ENCODE results near the gene KRTAP5-2. TPM values are rescaled to one million over a fixed set of nuclear protein-coding genes. Genes with fewer than 3 reads are reported as not detected.
A peak's percentile ranks its signal among the peaks of the same experiment; 100 is the strongest.

The KRTAP5-2 gene
- total RNA-seq, 1 donor from 2014 or later = not detected

DNA sequence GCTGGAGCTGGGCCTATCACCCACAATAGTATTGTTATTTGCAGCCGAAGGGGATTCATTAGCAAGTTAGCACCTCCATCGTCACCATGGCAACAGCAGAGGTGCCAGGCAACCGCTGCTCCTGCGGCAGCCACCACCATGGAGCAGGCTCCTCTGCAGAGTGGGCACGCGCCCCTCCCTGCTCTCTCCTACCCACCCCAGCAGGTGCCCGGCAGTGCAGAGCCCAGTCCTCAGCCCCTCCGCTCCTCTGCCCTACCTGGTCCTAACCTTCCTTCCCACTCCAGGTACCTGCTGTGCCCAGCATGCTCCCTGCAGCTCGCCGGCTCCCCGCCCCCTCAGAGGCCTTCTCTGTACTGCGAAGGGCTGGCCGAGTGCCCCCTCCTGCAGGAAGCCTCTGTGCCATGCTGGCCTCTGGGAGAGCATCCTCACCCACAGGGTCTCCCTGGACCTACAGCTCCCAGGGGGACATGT lies 29.6 kb downstream of the KRTAP5-2 start:
- no peak for DNase-seq (ENCODE audit: low spot score)

DNA sequence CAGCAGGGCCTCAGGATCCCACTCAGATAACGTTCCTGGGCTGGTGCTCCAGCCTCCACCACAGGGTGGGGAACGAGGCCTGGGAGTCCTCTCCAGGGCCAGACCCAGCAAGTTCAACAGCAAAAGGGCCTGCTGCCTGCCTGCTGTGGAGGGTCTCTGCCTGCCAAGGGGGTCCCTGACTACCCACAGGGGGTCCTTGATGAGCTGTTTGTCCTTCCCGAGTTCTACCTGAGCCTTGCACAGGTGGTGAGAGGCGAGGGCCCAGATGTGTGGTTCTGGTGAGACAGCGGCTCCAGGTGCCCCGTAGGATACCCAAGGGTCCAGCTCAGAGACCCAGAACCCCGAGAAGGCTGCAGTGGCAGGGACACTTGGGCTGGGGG lies 30.4 kb downstream of the KRTAP5-2 start:
- no peak for DNase-seq (ENCODE audit: low spot score)

DNA sequence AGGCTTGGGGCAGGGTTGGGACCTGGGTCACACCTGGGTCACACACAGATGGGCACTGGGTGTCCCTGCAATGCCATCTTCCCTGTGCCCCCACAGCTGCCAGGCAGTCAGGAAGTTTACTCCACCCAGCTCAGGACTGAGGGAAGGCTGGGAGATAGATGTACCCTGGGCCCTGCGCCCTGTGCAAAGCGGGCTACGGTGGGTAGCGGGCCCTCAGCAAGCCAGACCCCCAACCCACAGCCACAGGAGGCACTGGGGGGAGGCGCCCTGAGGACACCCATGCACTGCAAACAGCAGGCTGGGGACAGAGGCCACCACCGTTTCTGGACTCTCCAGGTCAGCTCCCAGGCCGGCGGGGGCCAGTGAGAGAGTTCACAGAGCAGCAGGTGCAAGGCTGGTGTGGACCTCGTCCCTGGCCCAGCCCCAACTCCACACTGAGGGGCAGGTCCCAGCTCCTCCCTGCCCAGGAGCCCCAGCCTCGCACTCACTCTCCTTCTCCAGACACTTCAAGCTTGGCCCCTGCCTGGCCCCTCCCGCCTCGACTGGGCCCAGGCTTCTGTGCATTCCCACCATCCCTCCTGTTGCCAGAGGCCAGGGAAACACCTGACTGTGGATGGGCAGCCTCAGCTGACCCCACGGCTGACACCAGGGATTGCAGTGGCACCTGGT lies 30.9 kb downstream of the KRTAP5-2 start:
- DNase-seq (ENCODE audit: low spot score) = no peak

DNA sequence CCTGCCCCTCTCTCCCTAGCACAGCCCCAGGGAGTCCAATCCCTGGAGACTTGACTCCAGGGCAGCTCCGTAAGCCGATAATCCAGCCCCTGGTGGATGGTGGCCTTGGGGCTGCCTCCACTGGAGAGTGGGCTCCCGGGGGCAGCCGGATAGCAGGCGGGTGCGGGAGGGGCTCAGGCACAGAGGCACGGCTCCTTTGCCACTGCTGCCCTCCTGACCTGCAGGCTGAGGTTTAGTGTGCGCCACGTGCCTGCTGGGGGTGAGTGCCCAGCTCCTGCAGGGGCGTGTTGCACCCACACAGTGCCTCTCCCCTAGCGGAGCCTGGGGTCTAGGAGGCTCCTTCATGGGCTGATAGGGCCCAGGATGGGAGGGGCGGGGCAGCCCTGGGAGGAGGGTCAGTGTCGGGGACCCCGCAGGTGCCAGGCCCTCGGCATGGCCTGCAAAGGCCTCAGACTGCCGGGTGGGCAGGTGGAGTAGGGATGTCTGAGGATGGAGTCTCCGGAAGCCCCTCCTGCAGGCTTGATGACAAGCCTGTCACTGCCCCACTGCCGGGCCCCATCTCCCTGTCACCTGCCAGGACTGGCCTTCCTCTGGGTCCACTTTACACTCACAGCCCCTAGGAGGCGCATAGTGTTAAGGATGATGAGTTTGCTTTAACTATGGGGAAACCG lies 31.6 kb downstream of the KRTAP5-2 start:
- no peak for DNase-seq (ENCODE audit: low spot score)

DNA sequence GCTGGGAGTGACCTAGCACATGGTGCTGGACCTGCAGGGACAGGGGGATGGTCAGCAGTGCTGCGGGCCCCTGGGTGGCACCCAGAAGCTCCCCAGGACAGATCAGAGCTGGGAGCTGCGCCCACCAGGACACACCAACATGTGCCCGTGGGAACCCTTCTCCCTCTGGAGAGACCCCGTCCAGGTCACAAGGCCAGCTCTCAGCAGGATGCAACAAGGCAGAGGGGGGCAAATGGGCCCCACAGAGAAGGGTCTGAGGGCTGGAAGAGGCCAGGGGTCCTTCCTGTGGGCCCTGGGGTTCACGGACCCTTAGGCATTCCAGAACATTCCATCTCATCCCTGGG lies 32.2 kb downstream of the KRTAP5-2 start:
- DNase-seq (ENCODE audit: low spot score) = no peak

GRCh38 chr11:1565173-1565903 lies 32.8 kb downstream of the KRTAP5-2 start:
- no peak for DNase-seq (ENCODE audit: low spot score)

- peak; percentile 88 for DNase-seq (ENCODE audit: low spot score)
These were observed 33.4 kb downstream of the KRTAP5-2 start for GRCh38 chr11:1564535-1565172.

DNA sequence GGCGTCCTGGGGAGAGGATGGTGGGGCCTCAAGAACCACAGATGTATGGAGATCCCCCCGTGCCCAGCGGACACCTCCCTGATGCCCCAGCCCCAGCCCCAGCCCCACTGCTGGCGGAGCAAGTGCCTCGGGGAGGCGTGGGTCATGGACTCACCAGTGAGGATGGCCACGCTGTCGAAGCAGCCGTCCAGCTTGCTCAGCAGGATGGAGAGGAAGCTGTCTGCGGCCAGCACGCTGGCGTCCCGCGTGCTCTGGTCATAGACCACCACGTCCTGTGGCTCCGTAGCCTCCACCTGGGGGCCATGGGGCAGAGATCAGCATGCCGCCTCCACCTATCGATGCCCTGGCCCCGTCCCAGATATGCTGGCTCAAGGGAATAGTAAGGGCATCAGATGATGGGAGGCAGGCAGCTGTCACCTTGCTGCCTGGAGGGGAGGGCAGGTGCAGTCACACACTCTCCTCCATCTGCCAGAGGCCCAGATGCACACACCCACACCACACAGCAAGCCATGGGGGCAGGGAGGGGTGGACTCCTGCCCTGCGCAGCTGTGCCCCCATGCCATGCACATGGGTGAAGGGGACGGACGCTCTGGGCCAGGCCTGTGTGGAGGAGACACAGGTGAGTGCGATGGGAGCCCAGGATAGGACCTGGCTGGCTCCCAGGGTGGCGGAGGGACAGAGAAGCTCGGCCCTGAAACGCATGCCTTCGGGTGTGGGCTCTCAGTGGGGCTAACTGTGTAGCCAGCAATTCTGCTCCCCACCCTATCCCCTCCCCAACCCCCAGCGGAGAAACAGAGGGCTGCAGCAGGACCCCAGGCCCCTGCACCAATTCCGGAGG lies 34.2 kb downstream of the KRTAP5-2 start:
- DNase-seq (ENCODE audit: low spot score) = no peak

DNA sequence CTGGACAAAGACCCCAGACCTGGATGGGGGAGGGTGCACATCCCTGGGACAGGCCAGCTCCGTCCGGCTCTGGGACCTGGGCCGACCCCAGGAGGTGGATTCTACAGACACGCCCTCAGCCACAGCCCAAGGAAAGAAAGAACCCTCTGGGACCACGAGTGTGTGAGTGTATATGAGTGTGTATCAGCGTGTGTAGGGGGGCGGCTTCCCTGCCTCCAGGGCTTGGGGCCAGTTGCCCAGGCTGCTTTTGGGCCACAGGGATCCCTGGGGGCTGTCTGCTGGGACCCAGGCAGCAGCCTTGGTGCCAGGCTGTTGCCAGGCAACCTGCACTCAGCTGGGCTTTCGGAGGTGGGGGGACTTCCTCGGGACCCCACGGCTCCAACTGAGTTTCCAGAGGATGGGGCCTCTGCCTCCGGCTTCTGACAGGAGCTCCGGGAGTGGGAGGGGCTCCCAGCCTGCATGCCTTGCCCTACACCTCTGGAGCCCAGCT lies 34.9 kb downstream of the KRTAP5-2 start:
- no peak for DNase-seq (ENCODE audit: low spot score)

DNA sequence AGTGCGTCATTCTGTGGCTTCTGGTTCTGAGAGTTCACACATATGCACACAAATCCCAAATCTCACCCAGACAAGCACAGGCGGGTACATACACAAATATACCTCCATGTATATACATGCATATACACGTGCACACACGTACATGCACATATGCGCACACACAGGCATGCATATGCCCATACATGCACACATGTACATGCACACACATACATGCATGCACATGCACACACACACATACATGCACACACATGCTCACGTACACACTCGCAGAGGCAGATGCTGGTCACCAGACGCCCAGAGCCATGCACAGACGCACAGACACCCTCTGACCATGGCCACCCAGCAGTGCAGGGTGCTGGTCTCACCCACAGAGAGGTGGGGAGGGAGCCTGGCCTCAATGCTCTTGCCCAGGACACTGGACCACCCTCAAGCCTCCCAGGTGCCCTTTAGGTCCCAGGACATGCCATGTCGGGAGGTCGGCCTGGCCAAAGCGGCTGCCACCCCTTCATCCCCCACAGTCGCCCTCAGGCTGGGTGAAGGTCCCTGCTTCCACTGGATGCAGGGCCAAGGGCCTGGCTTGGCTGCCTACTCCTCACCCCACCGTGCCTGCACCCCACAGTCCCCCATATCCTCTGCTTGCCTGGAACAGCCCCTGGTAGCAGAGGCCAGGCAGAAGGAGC lies 35.5 kb downstream of the KRTAP5-2 start:
- DNase-seq (ENCODE audit: low spot score) = no peak

DNA sequence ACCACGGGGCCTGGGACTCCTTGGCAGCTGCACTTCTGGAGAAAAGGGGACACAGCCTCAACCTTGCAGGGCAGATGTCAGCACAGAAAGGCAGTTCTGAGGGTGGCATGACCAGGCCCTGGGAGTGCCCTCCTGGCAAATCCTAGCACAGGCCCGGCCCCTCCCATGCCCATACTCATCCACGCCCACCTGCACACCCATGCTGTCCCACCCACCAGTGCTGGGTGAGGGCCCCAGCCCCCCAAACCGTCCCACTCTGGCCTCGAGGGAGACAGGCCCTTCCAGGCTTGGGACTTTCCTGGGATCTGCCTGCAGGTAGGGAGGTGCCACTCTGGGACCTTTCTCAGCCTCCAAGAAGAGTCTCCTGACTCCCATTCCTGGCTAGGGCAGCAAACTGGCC lies 36.1 kb downstream of the KRTAP5-2 start:
- DNase-seq (ENCODE audit: low spot score) = no peak

DNA sequence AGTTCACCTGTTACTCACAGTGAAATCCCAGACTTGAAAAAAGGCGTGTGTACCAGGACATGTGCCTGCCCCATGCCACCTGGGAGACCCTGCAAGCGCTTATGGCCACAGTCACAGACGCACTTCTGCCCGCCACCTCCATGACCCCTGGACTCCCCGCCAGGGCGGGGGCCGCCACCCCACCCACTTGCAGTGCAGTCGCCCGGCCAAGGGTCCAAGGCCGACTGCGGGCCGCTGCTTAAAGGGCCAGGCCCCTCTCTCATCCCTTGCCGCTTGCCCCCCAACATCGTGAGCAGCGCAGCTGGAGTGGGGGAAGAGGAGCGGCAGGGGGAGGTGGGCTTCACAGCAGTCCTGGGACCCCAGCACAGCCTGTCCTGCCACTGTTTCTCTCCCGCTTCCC lies 36.8 kb downstream of the KRTAP5-2 start:
- DNase-seq (ENCODE audit: low spot score) = no peak

GRCh38 chr11:1560649-1561251 lies 37.3 kb downstream of the KRTAP5-2 start:
- no peak for DNase-seq (ENCODE audit: low spot score)

- no peak for DNase-seq (ENCODE audit: low spot score)
These were observed 38.0 kb downstream of the KRTAP5-2 start for GRCh38 chr11:1560002-1560648.

GRCh38 chr11:1559111-1559951 lies 38.8 kb downstream of the KRTAP5-2 start:
- DNase-seq (ENCODE audit: low spot score) = peak; percentile 83

- DNase-seq (ENCODE audit: low spot score) = no peak
These were observed 39.4 kb downstream of the KRTAP5-2 start for GRCh38 chr11:1558775-1559110.

DNA sequence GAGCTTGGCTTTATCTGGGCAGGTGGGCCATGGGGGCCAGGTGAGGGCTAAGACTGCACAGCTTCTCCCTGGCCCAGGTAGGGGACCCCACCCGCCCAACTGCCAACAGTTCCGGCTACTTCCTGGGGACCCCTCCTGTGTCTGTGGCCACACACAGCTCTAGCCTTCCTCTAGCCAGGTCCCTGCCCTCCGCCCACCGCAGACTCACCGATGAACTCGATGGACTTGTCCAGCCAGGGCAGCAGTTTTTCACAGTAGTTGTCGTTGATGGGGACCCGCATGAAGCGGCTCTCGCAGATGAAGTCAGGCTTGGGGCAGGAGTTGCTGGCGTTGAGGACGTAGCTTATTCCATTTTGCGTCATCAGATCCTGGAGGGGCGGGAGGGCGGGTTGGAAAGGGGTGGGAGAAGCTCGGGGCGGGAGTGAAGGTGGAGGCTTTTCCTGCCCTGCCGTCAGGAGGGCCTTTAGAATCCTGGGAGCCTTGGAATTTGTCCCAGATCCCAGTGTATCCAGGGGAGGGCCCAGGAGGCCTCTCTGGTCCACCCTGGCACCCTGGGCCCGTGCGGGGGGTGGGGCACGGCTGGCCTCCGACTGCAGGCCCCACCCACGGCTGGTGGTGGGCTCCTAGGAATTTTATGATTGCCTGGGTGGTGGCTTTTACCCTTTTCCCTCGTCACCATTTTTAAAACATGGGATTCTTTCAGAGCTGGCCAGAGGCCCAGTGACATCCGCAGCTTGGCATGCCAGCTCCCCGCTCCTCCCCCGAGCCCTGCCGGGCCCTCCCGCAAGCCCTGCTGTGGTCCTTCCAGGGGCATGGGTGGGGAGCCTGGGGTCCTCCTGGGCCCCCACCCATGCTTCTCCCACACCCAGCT lies 40.0 kb downstream of the KRTAP5-2 start:
- peak; percentile 85 for DNase-seq (ENCODE audit: low spot score)

Measured in umbilical cord (tissue), 2 donors.